PFSK-1 (cell line): Measurements from ENCODE around the gene SOX30.

Source experiments
- FOXP2 ChIP-seq: optimal IDR thresholded peaks from 2 replicates; pipeline ENCODE3; 2011; ENCODE audit warnings: borderline replicate concordance, control low read depth, inconsistent platforms; ENCODE audit not compliant: insufficient read depth; ENCODE audit errors: extremely low read length, extremely low read depth
- POLR2AphosphoS5 ChIP-seq: IDR thresholded peaks from 2 replicates; pipeline ENCODE4 v1.6.1; 2012; ENCODE audit warnings: low read depth, mild to moderate bottlenecking, control low read depth, low read length, moderate library complexity
- SIN3A ChIP-seq: IDR thresholded peaks from 2 replicates; pipeline ENCODE4 v1.6.1; 2012; ENCODE audit warnings: mild to moderate bottlenecking, low read length, moderate library complexity, borderline replicate concordance; ENCODE audit not compliant: insufficient read depth
- TAF1 ChIP-seq: IDR thresholded peaks from 2 replicates; pipeline ENCODE4 v1.6.1; 2012; ENCODE audit warnings: low read length, control low read depth, borderline replicate concordance; ENCODE audit not compliant: insufficient read depth
- TF ChIP-seq, protein P1 (sequence below), 2 experiments: IDR thresholded peaks; 2 replicates each; pipeline versions ENCODE4 v1.6.1 to v1.8.0; 2011 to 2012; ENCODE audit warnings: low read depth in 2 of 2, low read length in 2 of 2, control low read depth in 1 of 2, inconsistent platforms in 1 of 2, mild to moderate bottlenecking in 1 of 2, moderate library complexity in 1 of 2; ENCODE audit not compliant: insufficient read depth in 1 of 2

The SOX30 gene

DNA sequence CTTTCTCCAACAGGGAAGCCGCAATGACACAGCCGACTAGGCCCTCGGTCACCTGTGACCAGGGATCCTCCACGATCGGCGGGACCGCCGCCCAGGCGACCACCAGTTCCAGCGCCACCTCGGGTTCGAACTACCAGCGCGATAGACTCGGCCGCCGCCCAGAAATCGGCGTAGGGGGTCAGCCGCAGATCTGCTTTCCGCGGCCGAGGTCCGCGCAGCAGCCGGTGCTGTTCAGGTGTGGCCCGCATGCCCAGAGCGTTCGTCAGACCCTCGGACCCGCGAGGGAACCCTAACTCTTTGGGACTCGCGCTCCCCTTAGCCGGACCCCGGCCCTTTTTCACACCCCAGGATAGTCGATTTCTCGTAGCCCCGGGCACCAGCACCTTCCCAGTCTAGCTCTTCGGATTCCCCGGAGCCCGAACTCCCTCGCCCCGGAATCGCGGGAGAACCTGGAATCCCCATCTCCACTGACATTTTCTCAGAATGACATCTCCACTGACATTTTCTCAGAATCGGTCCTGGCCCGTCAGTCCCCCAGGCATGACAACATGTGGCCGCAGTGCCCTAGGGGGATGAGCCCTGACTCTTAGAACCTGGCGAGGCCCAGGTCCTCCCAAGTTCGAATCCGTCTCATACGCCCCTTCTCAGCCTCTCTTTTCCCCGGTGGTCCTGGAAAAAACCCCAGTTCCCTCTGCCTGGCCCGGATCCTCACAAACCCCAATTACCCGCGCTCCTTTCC lies 19.5 kb upstream of the SOX30 start:
- TF ChIP-seq POLR2AphosphoS5, result no peak
- TF ChIP-seq SIN3A, result no peak

- TF ChIP-seq, protein P1, sequence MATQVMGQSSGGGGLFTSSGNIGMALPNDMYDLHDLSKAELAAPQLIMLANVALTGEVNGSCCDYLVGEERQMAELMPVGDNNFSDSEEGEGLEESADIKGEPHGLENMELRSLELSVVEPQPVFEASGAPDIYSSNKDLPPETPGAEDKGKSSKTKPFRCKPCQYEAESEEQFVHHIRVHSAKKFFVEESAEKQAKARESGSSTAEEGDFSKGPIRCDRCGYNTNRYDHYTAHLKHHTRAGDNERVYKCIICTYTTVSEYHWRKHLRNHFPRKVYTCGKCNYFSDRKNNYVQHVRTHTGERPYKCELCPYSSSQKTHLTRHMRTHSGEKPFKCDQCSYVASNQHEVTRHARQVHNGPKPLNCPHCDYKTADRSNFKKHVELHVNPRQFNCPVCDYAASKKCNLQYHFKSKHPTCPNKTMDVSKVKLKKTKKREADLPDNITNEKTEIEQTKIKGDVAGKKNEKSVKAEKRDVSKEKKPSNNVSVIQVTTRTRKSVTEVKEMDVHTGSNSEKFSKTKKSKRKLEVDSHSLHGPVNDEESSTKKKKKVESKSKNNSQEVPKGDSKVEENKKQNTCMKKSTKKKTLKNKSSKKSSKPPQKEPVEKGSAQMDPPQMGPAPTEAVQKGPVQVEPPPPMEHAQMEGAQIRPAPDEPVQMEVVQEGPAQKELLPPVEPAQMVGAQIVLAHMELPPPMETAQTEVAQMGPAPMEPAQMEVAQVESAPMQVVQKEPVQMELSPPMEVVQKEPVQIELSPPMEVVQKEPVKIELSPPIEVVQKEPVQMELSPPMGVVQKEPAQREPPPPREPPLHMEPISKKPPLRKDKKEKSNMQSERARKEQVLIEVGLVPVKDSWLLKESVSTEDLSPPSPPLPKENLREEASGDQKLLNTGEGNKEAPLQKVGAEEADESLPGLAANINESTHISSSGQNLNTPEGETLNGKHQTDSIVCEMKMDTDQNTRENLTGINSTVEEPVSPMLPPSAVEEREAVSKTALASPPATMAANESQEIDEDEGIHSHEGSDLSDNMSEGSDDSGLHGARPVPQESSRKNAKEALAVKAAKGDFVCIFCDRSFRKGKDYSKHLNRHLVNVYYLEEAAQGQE (IDR thresholded peaks at IDR 0.05; ENCODE audit: insufficient read depth in 1 of 2, low read depth in 2 of 2, low read length in 2 of 2), result no peak
- no peak for TF ChIP-seq FOXP2
- no peak for TF ChIP-seq TAF1
- TF ChIP-seq POLR2AphosphoS5, result no peak
- TF ChIP-seq SIN3A, result no peak
These were observed 18.7 kb upstream of the SOX30 start, which contains the start of gene C5orf52 for GRCh38 chr5:157670662-157671591. C5orf52 (plus strand) TSS chr5:157671533; CDS start chr5:157671615, 82 bp downstream.

DNA sequence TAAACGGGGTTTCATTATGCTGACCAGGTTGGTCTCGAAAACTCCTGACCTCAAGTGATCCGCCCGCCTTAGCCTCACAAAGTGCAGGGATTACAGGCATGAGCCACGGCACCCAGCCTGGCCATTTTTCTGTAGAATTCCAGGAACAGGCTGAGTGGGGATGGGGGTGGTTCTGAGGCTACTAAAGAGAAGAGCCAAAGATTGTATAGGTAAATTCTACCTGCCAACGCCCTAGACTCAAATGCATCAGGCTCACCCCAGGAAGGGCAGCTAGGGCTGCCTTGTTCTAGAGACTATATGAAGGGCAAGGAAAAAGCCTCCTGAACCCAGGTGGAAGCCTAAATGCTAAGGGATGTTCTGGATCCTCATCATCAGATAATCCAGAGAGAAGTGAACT lies 17.5 kb upstream of the SOX30 start:
- TF ChIP-seq, protein P1 (IDR thresholded peaks at IDR 0.05; ENCODE audit: insufficient read depth in 1 of 2, low read depth in 2 of 2, low read length in 2 of 2), result no peak
- no peak for TF ChIP-seq FOXP2
- no peak for TF ChIP-seq SIN3A
- no peak for TF ChIP-seq TAF1
- TF ChIP-seq POLR2AphosphoS5, result no peak

- TF ChIP-seq SIN3A (no peak), POLR2AphosphoS5 (no peak), TAF1 (no peak), FOXP2 (no peak)
- TF ChIP-seq, protein P1 (IDR thresholded peaks at IDR 0.05; ENCODE audit: insufficient read depth in 1 of 2, low read depth in 2 of 2, low read length in 2 of 2), result no peak
These were observed 16.1 kb upstream of the SOX30 start for GRCh38 chr5:157668356-157668755.

- TF ChIP-seq FOXP2, result no peak
- TF ChIP-seq TAF1, result no peak
- no peak for TF ChIP-seq POLR2AphosphoS5
- no peak for TF ChIP-seq SIN3A
These were observed 13.3 kb upstream of the SOX30 start for GRCh38 chr5:157665467-157666070.
